IPS-20b (cell line): ENCODE measurements around the gene PAMR1.

Experiments
- H3K27ac ChIP-seq: one replicate; pipeline ENCODE4 v1.5.1; 2013; ENCODE audit warnings: low read length
- H3K27me3 ChIP-seq: 2 replicates; pipeline ENCODE4 v1.6.1; 2013; ENCODE audit warnings: mild to moderate bottlenecking, low read length, inconsistent platforms; ENCODE audit not compliant: insufficient read depth
- H3K36me3 ChIP-seq: 2 replicates; pipeline ENCODE4 v1.6.1; 2013; ENCODE audit warnings: low read depth, mild to moderate bottlenecking, inconsistent platforms, low read length, moderate library complexity; ENCODE audit not compliant: insufficient read depth
- H3K4me1 ChIP-seq: 2 replicates; pipeline ENCODE4 v1.6.1; 2013; ENCODE audit warnings: mild to moderate bottlenecking, control low read depth, inconsistent platforms, low read length, moderate library complexity; ENCODE audit not compliant: insufficient read depth
- H3K4me3 ChIP-seq: 2 replicates; pipeline ENCODE4 v1.5.1; 2013; ENCODE audit warnings: mild to moderate bottlenecking, low read length, inconsistent platforms
- H3K9ac ChIP-seq: 2 replicates; pipeline ENCODE4 v1.6.1; 2013; ENCODE audit warnings: low read depth, mild to moderate bottlenecking, inconsistent platforms, low read length, moderate library complexity
- H3K9me3 ChIP-seq: 2 replicates; pipeline ENCODE4 v1.6.1; 2013; ENCODE audit warnings: mild to moderate bottlenecking, low read depth, low read length, inconsistent platforms; ENCODE audit not compliant: insufficient read depth

PAMR1 gene, protein sequence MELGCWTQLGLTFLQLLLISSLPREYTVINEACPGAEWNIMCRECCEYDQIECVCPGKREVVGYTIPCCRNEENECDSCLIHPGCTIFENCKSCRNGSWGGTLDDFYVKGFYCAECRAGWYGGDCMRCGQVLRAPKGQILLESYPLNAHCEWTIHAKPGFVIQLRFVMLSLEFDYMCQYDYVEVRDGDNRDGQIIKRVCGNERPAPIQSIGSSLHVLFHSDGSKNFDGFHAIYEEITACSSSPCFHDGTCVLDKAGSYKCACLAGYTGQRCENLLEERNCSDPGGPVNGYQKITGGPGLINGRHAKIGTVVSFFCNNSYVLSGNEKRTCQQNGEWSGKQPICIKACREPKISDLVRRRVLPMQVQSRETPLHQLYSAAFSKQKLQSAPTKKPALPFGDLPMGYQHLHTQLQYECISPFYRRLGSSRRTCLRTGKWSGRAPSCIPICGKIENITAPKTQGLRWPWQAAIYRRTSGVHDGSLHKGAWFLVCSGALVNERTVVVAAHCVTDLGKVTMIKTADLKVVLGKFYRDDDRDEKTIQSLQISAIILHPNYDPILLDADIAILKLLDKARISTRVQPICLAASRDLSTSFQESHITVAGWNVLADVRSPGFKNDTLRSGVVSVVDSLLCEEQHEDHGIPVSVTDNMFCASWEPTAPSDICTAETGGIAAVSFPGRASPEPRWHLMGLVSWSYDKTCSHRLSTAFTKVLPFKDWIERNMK

DNA sequence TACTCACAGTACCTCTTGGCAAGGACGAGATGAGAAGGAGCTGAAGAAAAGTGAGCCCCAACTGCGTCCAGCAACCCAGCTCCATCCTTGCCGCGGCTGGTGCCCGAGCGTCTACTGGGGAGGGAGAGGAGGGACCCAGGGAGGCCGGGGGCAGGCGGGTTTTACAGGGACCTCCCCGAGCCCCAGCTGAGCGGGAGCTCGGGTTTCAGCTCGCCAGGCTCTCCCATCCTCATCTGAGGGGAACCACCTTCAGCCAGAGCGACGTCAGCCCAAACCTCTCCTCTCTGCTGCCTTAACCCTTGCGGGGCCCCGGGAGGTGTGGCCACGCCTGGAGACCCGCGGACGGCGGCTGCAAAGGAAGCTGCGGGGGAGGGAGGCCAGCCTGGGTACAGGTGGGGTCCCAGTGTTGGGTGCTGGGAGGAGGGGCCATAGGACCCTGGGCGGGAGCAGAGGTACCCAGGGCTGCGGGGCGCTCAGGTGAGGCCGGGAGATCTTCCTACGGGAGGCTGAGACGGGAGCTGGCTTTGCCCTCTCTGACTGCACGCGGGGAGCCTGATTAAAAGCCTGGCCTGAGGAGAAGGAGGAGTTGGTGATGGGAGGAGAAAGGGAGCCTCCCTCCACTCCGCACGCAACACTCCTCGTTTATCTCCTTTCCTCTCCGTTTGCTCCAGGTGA is at the start of gene PAMR1:
PAMR1 (minus strand) TSS at position 116 of the 675 bp plus-strand sequence; CDS start at position 85, 31 bp downstream.
- peak within 1 kb of the TSS; percentile 62; the same call in 1 of the 2 replicates for H3K9ac ChIP-seq
- H3K36me3 ChIP-seq, result no peaks in the 10 kb centered on the region
- peak within 1 kb of the TSS; percentile 71 for H3K4me3 ChIP-seq
- H3K4me1 ChIP-seq, result peaks cover 4% of the 10 kb centered on the region; the same call in 1 of the 2 replicates
- no peaks in the 10 kb centered on the region for H3K9me3 ChIP-seq
- peaks cover 50% of the 10 kb centered on the region for H3K27me3 ChIP-seq
- no peak within 1 kb of the TSS for H3K27ac ChIP-seq

DNA sequence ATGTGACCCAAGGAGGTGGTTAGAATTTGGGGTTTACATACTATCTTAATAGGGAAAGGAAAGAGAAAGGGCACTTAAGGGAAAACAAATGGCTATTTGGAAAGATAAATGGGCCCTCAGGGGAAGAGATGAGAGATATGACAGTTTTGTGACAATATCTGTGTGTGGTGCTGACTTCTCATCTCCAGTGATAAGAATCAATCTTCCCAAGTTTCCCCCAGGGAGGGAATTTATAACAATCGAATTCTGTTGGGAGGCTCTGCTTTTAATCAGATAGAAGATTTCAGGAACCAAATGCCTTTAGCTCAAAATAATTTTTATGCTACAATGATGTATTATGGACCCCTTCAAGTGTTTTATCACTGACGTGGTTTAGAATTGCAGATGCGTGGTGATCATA is 46.3 kb upstream of the PAMR1 start:
- Histone ChIP-seq H3K27ac (no peak overlapping the region), H3K9ac (no peak overlapping the region), H3K27me3 (no peaks in the 10 kb centered on the region), H3K36me3 (no peaks in the 10 kb centered on the region), H3K4me1 (no peaks in the 10 kb centered on the region), H3K4me3 (no peak overlapping the region), H3K9me3 (no peaks in the 10 kb centered on the region; the same call in 1 of the 2 replicates)

DNA sequence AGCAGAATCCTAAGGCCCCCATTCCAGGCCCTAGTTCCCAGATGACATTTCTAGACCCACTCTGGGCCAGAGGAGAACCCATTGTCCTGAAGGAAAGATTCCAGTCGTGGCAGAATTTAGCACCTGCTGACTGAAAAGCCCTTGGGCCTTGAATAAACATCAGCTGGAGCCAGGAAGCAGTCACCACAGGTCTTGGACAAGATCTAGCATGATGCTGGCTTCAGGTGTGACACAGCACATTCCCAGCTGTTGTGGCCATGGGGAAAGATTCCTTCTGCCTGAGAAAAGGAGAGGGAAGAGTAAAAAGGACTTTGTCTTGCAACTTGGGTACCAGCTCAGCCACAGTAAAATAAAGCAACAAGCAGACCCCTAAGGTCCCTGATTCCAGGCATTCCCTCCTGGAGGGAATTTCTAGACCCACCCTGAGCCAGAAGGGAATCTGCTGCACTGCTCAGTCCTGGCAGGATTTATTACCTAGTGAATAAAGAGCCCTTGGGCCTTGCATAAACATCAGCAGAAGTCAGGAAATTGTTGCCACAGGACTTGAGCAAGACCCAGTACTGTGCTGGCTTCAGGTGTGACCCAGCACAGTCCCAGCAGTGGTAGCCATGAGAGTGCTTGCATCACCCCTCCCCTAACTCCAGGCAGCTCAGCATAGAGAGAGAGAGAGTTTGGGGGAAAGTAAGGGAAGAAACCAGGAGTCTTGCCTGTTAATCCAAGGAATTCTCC is 42.5 kb upstream of the PAMR1 start:
- Histone ChIP-seq H3K4me3 (no peak overlapping the region), H3K27ac (no peak overlapping the region), H3K27me3 (no peaks in the 10 kb centered on the region), H3K36me3 (no peaks in the 10 kb centered on the region), H3K9me3 (no peaks in the 10 kb centered on the region; the same call in 1 of the 2 replicates), H3K9ac (no peak overlapping the region), H3K4me1 (no peaks in the 10 kb centered on the region)

DNA sequence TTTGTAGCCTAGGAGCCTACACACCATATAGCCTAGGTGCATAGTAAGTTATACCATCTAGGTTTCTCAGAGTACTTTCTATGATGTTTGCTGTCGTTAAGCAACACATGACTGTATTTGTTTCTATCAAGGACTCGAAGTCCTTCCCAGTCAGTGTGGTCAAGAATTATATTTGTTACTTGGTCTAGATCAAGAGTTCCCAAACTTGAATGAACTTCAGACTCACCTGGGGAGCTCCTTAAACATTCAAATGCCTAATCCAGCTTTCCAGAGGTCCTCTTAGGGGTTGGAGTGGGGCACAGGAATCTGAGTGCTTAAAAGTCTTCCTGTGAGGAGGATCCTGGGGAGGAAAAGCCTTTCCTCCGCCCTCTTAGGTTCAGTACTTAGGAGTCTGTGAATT is 41.5 kb upstream of the PAMR1 start:
- Histone ChIP-seq H3K4me1 (no peaks in the 10 kb centered on the region), H3K27ac (no peak overlapping the region), H3K36me3 (no peaks in the 10 kb centered on the region), H3K9me3 (no peaks in the 10 kb centered on the region; the same call in 1 of the 2 replicates), H3K4me3 (no peak overlapping the region), H3K9ac (no peak overlapping the region), H3K27me3 (no peaks in the 10 kb centered on the region)

DNA sequence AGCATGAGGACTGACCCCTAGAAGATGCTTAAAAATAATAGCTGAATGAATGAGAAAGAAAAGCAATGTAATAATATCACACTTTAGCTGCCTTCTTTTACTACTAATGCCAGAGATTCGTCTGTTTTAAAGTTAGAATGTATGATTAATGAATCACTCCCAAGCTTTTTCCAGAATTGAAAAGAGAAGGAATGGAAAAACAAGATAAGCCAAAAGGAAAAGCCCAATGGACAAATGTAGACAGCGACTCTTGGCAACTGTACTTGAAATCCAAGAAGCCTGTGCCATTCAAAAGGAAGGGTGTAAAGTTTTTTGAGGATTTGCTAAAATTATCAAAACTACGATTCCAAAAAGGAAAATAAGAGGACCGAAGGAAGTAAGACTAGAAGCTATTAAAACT is 40.8 kb upstream of the PAMR1 start:
- Histone ChIP-seq H3K9me3 (no peaks in the 10 kb centered on the region; the same call in 1 of the 2 replicates), H3K4me3 (no peak overlapping the region), H3K9ac (no peak overlapping the region), H3K36me3 (no peaks in the 10 kb centered on the region), H3K27ac (no peak overlapping the region), H3K4me1 (no peaks in the 10 kb centered on the region), H3K27me3 (no peaks in the 10 kb centered on the region)

DNA sequence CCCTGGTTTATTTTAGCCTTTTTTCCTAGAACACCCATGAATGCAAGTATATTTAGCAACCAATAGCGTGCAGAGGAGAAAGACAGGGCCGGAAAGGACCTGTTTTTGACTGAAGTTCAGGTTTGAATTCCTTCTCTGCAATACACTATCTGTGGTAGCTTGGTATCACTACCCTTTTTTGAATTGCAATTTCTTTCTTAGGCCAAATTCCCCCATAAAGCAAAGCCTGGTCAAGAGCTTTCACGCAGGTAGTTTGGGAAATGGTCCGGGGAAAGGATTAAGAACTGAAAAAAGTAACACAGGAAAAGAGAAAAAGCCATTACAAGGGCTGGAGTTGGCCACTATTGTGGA is 38.8 kb upstream of the PAMR1 start:
- Histone ChIP-seq H3K4me3 (no peak overlapping the region), H3K4me1 (no peaks in the 10 kb centered on the region), H3K27ac (no peak overlapping the region), H3K27me3 (no peaks in the 10 kb centered on the region), H3K36me3 (no peaks in the 10 kb centered on the region), H3K9me3 (no peaks in the 10 kb centered on the region), H3K9ac (no peak overlapping the region)

DNA sequence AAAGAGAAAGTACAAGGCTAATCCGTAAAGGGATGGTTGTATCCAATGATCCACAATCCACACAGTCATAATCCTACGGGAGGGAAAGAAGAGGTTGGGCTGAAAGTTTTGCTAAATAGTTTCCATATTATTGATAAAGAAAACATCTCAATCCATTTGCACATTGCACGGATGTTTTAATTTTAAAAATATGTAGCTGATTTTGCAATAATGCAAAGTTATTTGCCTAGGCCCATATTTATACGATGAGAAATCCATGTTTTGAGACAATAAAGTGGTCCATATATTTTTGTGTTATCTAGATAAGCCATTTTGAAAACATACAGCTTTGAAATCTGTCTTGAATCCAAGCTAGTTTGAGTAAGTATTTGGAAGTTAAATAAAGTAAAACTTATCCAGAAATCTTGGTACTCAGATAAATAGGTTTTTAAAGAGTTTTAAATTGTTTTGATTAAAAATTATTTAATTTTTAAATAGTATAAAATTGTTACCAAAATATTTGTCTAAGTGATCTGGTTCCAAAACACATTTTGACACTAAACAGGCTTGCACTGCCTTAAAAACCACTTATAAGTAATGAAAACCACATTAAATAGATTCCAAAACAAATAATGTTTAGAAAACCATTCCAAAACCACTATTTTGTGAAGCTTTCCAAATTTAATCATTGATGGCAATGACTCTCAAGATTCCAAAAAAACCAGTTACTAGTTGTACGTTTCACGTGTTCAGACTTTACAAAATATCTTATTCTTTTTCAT is 38.2 kb upstream of the PAMR1 start:
- H3K27me3 ChIP-seq, result no peaks in the 10 kb centered on the region
- no peak overlapping the region for H3K9ac ChIP-seq
- no peak overlapping the region for H3K4me3 ChIP-seq
- H3K9me3 ChIP-seq, result no peaks in the 10 kb centered on the region
- H3K36me3 ChIP-seq, result no peaks in the 10 kb centered on the region
- H3K27ac ChIP-seq, result no peak overlapping the region
- H3K4me1 ChIP-seq, result no peaks in the 10 kb centered on the region

DNA sequence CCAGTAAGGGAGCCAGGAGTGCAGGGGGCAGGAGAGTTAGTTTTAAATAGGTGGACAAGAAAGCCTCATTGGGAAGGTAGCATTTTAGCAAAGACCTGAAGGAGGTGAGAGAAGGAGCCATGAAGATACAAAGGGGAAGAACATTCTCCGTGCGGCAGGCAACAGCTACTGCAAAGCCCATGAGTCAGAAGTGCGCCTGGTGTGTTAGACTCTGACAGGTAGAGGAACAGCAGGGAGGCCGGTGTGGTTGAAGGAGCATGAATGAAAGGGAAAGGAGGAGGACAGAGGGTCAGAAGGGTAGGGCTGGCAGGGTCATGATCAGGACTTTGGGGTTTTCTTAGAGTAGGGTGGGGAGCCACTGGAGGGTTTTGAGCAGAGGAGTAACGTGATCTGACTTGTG is 34.5 kb upstream of the PAMR1 start:
- no peaks in the 10 kb centered on the region for H3K36me3 ChIP-seq
- H3K27me3 ChIP-seq, result no peaks in the 10 kb centered on the region
- no peaks in the 10 kb centered on the region for H3K9me3 ChIP-seq
- no peak overlapping the region for H3K9ac ChIP-seq
- no peak overlapping the region for H3K27ac ChIP-seq
- no peak overlapping the region for H3K4me3 ChIP-seq
- H3K4me1 ChIP-seq, result no peaks in the 10 kb centered on the region; the same call in 1 of the 2 replicates

DNA sequence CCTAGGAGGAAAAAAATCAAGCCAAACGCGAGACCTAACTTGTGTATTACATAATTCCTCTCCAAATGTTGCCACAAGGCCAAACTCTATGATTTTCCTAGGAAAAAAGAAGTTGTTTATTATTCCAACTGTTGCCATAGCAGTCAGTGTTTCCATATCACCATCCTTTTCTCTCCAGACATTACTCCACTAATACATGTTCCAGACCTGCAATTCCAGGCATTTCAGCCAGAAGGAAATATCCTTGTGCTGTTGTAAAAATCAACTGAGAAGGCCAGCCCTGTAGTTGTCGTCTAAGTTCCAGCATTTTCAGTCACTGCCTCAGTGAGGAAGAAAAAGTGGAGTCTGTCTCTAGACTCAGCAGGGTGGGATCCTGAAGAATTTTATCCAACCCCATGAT is 33.1 kb upstream of the PAMR1 start:
- Histone ChIP-seq H3K36me3 (no peaks in the 10 kb centered on the region), H3K9me3 (no peaks in the 10 kb centered on the region), H3K4me3 (no peak overlapping the region), H3K27ac (no peak overlapping the region), H3K27me3 (no peaks in the 10 kb centered on the region), H3K9ac (no peak overlapping the region), H3K4me1 (peaks cover 7% of the 10 kb centered on the region; the same call in 1 of the 2 replicates)

DNA sequence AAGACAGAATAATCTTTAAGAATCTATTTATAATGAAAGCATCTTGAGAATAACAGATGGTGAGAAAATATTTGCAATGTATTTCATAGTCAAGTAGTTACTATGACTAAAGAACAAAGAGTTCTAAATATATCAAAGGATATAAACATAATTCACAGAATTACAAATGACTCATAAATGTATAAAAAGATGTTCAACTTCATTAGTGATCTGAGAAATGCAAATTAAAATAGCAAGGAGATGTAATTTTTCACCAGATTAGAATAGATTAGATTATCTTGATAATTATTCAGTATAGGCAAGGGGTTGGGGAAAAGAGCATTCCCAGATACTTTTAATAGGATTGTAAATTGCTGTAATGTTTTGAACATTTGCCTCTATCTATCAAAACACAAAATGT is 30.1 kb upstream of the PAMR1 start:
- Histone ChIP-seq H3K27ac (no peak overlapping the region), H3K27me3 (no peaks in the 10 kb centered on the region), H3K9me3 (no peaks in the 10 kb centered on the region), H3K4me1 (peaks cover 7% of the 10 kb centered on the region; the same call in 1 of the 2 replicates), H3K36me3 (no peaks in the 10 kb centered on the region), H3K9ac (no peak overlapping the region), H3K4me3 (no peak overlapping the region)
